NK-92 (cell line): ENCODE results near the gene SBF2.
"Not testable (repeated sequence)": the region's sequence is repeated elsewhere in the genome, so short reads cannot be mapped to it uniquely, and the experiment has no call there.

ENCODE experiments used
- DNase-seq: peaks from one replicate; lab custom pipeline; 2025; ENCODE audit not compliant: unreplicated experiment; lab: John Stamatoyannopoulos, UW

SBF2 gene

DNA sequence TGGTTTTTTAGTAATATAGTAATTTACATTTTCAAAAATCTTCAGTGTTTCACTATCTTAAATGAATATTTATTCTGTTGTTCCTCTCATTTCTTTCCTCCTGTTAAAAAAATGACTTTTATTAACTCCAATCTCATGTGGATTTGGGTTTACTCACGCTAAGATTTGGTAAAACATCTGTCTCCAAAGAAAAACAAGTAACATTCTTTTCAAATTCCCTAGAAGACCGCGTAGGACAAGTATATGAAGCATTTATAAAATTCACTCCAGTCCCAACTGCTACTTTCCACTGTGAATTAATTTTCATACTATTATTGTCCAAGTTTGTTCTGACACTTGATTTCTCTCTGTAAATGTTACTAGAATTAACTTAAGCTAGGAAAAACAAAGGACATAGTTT, 26.2 kb downstream of the SBF2 start:
- no peak for DNase-seq

DNA sequence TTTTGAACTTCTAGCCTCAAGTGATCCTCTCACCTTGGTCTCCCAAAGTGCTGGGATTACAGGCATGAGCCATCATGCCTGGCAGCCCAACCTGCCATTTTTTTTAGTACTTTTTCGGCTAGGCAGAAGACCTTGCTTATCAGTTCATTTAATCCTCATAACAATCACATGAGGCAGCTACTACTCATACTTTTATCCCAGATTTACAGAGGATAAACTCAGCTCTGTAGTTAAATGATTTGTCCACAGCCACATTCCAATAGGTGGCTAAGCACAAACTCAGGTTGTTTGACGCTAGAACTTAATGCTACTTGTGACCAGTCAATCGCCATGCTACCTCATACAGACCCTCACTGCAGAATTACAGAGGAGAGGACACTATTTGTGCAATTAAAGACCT, 28.1 kb downstream of the SBF2 start:
- DNase-seq = no peak

DNA sequence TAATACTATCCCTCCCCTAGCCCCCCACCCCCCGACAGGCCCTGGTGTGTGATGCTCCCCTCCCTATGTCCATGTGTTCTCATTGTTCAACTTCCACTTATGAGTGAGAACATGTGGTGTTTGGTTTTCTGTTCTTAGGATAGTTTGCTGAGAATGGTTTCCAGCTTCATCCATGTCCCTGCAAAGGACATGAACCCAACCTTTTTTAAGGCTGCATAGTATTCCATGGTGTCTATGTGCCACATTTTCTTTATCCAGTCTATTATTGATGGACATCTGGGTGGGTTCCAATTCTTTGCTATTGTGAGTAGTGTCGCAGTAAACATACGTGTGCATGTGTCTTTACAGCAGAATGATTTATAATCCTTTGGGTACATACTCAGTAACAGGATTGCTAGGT, 29.3 kb downstream of the SBF2 start:
- not testable (repeated sequence) for DNase-seq

DNA sequence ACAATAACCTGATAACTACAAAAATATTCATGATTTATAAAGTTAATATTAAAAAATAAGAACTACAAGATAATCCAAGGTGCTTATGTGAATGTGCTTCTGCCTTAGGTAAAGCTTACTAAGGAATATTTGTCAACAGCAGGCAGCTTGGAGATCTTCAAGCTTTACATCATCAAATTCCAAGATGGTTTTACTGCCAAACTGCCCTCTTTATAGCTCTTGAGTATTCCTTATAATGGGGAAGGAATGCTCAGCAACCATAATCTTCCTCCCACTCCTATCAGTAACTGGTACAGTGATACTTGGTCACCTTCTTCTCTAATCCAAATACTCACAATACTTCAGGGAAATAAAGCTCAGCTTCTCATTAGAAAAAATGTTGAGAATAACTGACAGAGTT, 30.1 kb downstream of the SBF2 start:
- DNase-seq = no peak

DNA sequence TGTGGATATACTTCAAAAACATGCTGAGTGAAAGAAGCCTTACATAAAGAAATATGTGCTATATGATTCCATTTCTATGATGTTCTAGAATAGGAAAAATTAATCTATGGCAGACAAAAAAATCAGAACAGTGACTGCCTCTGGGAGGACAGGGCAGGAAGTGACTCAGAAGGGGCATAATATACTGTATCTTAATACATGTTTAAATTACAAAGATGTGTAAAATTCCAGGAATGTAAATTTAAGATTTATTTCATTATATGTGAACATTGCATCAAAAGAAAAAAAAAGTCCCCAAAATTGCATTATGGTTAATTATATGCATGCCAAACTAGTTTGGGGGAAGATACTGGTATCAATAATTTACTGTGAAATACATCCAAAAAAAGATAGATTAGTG, 32.2 kb downstream of the SBF2 start:
- DNase-seq = no peak

DNA sequence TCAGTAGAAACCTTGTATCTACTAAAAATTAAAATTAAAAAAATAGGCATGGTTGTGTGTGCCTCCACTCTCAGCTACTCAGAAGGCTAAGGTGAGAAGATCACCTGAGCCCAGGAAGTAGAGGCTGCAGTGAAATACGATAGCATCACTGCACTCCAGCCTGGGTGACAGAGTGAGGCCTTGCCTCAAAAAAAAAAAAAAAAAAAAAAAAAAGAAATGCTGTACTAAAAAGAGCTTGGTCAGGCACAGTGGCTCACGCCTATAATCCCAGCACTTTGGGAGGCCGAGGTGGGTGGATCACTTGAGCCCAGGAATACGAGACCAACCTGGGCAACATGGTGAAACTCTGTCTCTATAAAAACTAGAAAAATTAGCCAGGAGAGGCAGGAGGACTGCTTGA, 36.5 kb downstream of the SBF2 start:
- DNase-seq = no peak

DNA sequence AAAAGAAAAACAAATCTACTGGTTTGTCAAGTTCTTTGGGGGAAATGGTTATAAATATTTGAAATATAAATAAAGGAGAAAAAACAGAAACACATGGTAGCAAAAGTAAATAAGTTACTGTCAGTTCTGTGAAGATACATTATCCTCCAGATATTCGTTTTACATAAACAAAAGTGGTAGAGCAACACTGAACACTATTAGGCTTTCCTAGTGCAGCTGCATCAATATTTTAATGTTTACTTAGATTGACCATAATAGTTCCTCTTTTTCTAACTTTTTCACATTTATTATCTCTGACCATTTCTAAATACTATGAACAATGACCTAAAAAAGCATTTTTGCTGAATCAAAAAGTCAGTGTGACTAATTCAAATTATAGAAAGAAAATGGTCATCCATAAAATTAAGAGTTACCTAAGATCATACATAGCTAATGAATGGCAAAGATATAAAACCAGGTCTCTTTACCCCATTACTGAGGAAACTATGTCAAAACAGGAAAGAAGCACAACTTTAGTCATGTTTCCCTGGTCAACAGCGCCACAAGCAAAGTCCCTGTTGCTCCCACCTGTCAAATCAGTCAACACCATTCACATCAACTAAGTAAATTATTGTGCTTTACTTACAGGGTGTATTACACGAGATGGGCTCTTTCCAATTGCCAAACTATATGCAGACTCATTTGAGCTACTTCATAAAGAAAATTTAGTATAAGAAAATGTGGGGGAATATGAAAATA, 38.5 kb downstream of the SBF2 start:
- no peak for DNase-seq

DNA sequence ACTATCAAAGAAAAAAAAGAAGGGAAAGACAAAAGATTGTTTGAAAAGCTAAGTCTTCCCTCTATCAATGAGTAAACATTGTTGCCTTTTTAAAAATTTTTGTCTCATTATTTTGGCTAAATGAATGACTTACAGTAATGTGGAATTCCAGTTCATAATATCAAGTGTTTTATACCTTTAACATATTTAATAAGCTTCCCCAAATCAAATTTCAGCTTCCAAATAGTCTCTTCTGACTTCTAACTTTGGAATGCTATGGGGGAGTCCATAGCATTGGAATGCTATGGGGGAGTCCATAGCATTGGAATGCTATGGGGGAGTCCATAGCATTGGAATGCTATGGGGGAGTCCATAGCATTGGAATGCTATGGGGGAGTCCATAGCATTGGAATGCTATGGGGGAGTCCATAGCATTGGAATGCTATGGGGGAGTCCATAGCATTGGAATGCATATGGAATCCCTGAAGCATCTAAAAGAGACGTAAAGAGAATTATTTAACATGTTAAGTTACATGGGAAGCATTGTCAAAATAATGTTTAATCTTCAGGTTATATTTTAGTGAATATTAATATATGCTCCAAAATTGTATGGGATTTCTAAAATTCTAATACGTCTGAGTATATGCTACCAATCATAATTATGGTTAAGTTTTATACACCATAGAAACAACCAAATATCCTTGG, 44.4 kb downstream of the SBF2 start:
- not testable (repeated sequence) for DNase-seq

DNA sequence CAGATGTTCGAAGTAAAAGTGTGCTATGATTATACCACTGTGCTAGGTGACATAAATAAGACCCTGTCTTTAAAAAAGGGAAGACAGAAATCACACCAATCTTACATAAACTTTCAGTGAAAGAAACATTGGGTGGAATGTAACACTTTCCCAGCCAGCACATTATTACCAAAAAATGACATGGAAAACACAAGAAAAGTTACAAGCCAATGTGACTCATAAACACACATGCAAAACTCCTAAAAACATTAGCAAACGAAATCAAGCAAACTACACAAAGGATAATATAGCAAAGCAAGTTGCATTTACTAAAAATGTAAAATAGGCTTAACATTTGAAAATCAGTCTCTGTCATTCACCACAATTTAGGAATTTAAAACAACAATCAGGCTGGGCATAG, 47.0 kb downstream of the SBF2 start:
- no peak for DNase-seq

DNA sequence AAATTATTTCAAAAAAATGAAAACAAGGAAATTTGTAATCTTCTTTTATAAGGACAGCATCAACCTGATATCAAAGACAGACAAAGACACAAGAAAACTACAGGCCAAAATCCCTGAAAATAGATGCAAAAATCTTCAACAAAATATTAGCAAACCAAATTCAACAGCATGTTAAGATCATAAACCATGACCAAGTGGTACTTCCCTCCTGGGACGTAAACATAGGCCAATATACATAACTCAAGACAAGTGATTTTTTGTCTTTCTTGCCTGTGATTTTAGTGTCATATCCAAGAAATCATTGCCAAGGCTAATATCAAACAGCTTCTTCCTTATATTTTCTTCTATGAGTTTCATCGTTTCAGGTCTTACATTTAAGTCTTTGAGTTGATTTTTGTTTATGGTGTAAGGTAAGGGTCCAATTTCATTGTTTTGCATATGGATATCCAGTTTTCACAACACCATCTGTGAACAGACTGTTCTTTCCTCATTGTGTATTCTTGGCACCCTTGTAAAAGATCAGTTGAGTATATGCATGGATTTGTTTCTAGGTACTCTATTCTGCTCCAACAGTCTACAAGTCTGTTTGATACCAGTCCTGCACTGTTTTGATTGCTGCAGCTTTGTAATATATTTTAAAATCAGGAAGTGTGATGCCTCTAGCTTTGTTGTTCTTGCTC, 50.0 kb downstream of the SBF2 start:
- no peak for DNase-seq

DNA sequence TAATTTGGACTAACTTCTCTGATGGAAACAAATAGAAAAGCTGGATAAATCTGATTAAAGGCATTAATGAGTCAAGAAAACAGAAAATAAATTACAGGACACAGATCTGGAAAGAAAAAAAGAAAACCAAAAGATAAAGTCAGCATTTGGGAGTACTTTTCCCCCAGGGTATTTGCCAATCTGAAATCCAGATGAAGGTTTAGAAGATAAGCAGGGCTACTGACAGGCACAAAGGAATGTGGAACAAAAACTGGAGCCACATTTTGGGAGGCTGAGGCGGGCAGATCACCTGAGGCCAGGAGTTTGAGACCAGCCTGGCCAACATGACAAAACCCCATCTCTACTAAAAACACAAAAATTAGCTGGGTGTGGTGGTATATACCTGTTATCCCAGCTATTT, 57.2 kb downstream of the SBF2 start:
- DNase-seq = no peak

DNA sequence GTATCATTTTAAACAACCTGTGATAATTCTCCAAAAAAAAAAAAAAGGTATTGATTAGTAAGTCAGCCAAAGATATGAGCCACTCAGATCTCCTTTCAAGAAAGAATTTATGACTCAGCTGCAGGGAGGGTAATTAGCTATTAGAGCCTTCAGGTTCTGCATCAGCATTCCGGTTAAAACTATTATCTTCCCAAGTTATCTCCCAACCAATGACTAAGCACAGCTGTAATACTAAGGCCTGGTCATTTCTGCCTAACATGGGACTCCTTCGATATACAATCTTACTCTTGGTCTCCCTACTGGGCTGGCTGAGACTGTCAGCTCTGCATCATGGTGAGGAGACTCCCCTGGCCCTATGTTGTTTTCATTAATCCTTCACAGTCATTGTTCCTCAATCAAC, 60.4 kb downstream of the SBF2 start:
- no peak for DNase-seq

DNA sequence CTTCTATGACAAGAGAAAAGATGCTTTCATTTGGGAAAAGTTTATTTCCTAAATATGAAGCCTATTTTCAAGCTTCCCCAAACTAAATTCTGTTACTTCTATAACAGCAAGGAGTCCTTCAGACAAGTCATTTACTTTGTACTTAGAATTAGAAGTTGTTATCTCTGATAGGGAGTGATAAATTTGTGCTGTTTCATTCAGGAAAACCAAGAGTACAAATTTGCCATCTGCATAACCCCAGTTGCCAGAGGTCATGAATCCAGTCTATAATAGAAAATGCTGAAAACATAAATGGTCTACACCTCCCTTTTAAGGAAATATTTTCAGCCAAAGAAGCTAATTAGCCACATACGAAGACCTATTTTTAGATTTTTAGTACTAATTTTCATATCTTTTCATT, 61.3 kb downstream of the SBF2 start:
- DNase-seq = no peak

DNA sequence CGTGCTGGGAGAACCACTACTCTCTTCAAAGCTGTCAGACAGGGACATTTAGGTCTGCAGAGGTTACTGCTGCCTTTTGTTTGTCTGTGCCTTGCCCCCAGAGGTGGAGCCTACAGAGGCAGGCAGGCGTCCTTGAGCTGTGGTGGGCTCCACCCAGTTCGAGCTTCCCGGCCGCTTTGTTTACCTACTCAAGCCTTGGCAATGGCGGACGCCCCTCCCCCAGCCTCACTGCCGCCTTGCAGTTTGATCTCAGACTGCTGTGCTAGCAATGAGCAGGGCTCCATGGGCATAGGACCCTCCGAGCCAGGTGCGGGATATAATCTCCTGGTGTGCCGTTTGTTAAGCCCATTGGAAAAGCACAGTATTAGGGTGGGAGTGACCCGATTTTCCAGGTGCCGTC, 62.2 kb downstream of the SBF2 start:
- not testable (repeated sequence) for DNase-seq

DNA sequence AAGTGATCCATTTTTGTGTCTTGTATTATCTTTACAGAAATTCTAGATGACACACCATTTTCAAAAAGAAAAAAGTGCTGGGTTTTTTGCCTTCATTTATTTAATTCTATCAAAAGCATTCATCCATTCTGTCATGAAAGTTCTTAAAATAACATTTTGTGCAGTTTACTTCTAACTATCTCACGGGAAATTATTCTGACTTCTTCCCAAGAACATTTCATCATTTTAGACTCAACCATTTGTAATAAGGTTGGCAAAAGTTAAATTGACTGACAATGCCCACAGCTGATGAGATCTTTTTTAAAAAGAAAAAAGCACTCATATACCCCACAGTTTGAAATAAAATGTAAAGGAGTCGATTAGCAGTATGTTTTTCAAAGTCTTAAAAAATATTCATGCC, 68.5 kb downstream of the SBF2 start:
- DNase-seq = no peak

DNA sequence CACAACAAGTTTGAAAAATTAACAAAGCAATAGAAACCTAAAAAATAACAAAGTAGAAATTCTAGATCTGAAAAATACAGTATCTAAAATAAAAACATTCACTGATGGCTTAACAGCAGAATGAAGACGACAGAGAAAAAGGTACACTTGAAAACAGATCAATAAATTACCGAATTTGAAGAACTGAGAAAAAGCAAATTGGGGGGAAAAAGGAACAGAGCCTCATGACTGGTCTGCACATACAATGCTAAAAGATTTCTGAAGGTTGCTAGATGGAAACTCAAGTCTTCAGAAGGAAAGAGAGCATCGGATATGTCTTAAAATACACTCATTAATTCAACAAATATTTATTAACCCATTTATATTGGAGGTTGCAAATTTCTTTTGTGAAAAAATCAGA, 71.6 kb downstream of the SBF2 start:
- DNase-seq = no peak

DNA sequence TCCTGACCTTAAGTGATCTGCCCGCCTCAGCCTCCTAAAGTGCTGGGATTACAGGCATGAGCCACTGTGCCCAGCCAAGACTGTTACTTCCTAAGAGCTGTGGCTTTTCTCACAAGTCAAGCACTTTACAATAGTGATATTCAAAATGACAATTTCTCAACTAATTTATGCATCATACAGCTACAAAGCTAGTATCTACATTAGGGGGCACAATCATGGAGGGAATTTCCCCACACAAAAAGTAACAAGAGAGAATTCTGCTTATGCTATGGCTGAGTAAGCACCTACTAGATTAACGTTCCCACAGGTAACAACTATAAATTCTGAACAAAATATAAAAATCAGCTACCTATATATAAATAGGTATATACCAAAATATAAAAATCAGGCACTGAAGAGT, 72.7 kb downstream of the SBF2 start:
- no peak for DNase-seq

DNA sequence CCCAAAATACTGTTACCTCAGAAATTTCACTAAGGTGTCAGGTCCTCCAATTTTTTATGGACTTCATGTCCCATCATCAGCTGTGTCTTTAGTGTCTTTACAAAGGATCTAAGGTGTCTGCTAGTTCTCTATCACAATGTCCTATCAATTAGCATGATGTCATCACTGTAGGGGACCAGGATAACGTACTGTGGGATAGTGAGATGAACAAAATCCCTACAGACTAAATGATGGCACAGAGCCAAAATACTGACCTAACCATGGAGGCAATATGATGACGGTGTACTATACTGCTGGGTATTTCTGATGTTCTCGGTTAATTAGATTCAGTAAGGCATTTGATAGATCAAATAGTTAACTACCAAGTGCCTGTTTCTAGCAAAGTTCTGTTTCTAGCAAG, 82.5 kb downstream of the SBF2 start:
- no peak for DNase-seq

DNA sequence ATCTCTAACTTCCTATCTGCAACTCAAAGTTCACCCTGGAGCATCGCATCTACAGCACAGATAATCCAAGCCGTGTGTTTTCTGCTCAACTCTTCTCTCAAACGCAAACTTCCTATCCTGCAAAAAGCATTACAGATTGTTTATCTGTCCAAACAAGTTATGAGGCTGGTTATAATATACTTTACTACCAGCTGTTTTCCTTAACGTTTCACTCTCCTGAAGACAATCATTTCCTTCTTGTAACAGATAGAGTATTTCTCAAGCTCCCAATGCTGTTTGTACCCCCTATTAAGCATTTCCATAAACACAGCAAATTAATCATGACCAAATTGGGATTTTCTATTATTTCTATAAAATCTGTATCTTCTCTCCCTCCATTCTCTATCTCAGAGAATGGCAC, 84.7 kb downstream of the SBF2 start:
- DNase-seq = no peak

DNA sequence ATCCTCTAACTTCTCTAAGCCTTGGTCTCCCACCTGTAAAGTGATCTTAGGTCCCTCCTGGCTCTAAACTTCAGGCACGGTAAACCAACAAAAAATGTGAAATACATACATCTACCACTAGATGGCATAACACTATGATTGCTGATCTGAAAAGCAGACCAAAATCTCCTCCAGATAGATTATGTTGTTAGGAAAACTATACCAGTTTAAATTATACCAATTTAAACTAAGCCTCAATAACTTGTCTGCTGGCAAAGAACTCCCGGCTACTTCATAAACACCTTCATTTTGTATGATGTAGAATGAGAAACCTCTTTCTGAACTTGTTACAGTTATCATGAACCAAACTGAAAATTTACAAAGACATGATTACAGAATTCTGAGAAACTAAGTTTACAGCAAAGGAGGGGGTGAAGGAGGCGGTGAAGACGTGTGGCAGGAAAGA, 85.9 kb downstream of the SBF2 start:
- no peak for DNase-seq

DNA sequence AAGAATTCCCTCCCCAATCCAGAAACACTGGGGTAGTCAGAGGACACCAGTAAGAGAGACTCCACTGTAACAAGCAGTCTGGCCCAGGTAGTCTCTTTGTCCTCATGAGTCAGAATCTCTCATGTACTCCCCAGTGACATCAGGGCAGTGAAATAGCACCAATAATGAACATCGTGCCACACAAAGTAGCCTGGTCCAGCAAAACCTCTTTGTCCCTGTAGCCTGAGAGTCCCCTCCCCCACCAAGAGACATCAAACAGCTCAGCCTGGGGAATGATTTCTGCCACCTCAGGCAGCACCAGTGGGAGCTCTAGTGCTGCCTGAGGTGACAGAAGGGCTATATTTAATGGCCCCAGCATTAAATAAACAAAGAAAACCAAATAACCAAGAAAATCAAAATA, 88.1 kb downstream of the SBF2 start:
- no peak for DNase-seq

DNA sequence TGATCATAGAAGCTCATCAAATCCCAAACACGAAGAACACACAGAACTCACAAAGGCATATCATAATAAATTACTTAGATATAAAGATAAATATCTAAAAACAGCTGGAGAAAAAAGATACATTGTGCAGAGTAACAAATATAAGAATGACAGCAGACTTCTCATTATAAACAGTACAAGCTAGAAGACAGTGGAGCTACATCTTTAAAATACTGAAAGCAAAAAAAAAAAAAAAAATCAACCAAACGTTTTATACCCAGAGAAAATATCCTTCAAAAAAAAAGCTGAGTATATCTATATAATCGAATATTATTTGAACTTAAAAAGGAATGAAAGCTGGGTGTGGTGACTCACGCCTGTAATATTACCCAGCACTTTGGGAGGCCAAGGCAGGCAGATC, 90.0 kb downstream of the SBF2 start:
- DNase-seq = no peak
